ENCODE results near the gene PATL2. TPM values are rescaled to one million over a fixed set of nuclear protein-coding genes. Genes with fewer than 3 reads are reported as not detected.

PATL2 gene
- total RNA-seq, 2 experiments from 2014 or later, result 15.9 to 20.5 TPM

DNA sequence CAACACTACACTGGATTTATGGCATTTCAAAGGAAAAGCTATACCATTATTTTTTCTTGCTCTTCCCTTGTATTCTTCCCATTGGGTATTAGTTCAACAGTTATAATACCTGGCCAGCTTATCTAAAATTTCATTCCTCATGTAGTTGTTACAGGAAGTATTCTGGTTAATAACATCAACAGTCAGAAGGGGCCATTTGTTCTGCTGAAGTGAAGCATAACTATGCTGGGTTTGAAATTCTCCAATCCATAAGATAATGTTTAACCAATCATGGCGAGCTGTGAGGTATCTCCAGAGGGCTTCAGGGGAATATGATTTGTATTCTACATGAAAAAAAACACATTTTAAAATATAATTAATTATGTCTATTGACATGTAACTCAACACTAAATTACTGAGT, 91.0 kb downstream of the PATL2 start:
- H3K27me3 Mint-ChIP-seq, result no peaks in the 10 kb centered on the region
- no peak overlapping the region for H3K4me3 Mint-ChIP-seq
- peaks cover 2% of the 10 kb centered on the region for H3K4me1 Mint-ChIP-seq
- no peak for DNase-seq
- ChIA-PET POLR2A (no interaction called here), CTCF (interaction anchor here (0.8 to 1.8 kb wide), 4 partner anchors 15 to 116 kb away, joined by 3 to 7 read pairs (median 4); partner anchors contain the start of genes SPG11 and TRIM69)
- H3K27ac Mint-ChIP-seq, result no peak overlapping the region
- peaks cover 53% of the 10 kb centered on the region for H3K36me3 Mint-ChIP-seq (ENCODE audit: low read depth)
- H3K9me3 Mint-ChIP-seq, result no peaks in the 10 kb centered on the region

DNA sequence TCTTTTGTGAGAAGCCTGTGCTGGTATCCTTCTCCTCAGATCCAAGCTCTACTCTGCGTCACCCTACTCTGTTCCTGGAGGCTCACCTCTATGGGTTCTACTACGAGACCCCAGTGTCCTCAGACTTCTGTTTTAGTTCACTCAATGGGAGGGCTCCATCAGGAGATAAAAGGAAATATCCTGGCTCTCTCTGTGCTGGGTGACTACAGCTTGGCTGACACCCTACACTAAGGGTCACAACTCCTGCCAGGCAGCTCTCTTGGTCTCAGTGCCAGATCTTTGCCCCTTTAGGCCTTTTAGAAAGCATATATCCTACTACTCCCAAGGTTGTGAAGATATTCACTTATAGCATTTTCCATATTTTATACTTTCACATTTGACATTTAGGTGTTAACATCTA, 94.1 kb downstream of the PATL2 start:
- no peaks in the 10 kb centered on the region for H3K9me3 Mint-ChIP-seq
- CTCF ChIA-PET, result interaction anchor here (1.0 to 1.3 kb wide), 2 partner anchors 13 to 122 kb away, joined by 3 read pairs; no protein-coding TSS in a partner anchor
- H3K4me3 Mint-ChIP-seq, result no peak overlapping the region
- H3K4me1 Mint-ChIP-seq, result no peaks in the 10 kb centered on the region
- peaks cover 55% of the 10 kb centered on the region for H3K36me3 Mint-ChIP-seq (ENCODE audit: low read depth)
- no peak overlapping the region for H3K27ac Mint-ChIP-seq
- DNase-seq, result no peak
- POLR2A ChIA-PET, result no interaction called here
- H3K27me3 Mint-ChIP-seq, result no peaks in the 10 kb centered on the region

Other genes starting within 250 kb of the PATL2 start
- gene EIF3J, start 174.2 kb downstream of the PATL2 start, total RNA-seq, result 10 to 100 TPM; 86.1 to 94.9 TPM
- 10 to 100 TPM; 69.2 to 77.6 TPM for gene SPG11, start 47.7 kb downstream of the PATL2 start, total RNA-seq
- gene B2M, start 194 bp upstream of the PATL2 start, total RNA-seq, result over 10,000 TPM in 1 of 2 experiments, 1,000 to 10,000 TPM in 1; 9,253 to 11,726 TPM
- 10 to 100 TPM; 67.9 to 70.2 TPM for gene TRIM69, start 25.2 kb upstream of the PATL2 start, total RNA-seq
- not detected for gene TERB2, start 245.4 kb upstream of the PATL2 start, total RNA-seq

Data from activated CD4-positive, alpha-beta T cell treated with anti-CD3 and anti-CD28 coated beads, Interleukin-2, amount 10 ng/mL, durations not matched to agents 7 days and 5 days (primary cell).